K562 (cell line): Measurements from ENCODE around the gene TRIM69. TPM values are rescaled to one million over a fixed set of nuclear protein-coding genes. Genes with fewer than 3 reads are reported as not detected.

Source experiments
- CHD4 ChIP-seq: fragments of 200-600 bp; sonication (generic); IDR thresholded peaks from 3 replicates; pipeline ENCODE4 v1.6.1; 2012; ENCODE audit warnings: low read depth, mild to moderate bottlenecking, mixed read lengths, low read length, inconsistent platforms; ENCODE audit not compliant: insufficient read depth, insufficient replicate concordance, poor library complexity, severe bottlenecking
- CREBBP ChIP-seq: IDR thresholded peaks from one replicate; pipeline ENCODE4 v1.6.1; 2012; ENCODE audit warnings: low read depth, mild to moderate bottlenecking, control low read depth, inconsistent platforms, low read length
- FOXM1 ChIP-seq, 2 experiments: fragments of 450-650 bp in 1 of 2; sonication (generic) in 1 of 2; formaldehyde crosslinking in 1 of 2; IDR thresholded peaks; 2 replicates each; pipeline versions ENCODE4 v1.6.1 to v1.9.0; 2017 to 2022; ENCODE audit warnings: low read depth in 2 of 2, mild to moderate bottlenecking in 2 of 2, missing genetic modification reagents in 1 of 2, moderate library complexity in 1 of 2
- GTF3C2 ChIP-seq: IDR thresholded peaks from 3 replicates; pipeline ENCODE4 v1.6.1; 2011; ENCODE audit warnings: borderline replicate concordance, mild to moderate bottlenecking, moderate library complexity; ENCODE audit not compliant: insufficient read length; ENCODE audit errors: extremely low read depth
- HDGF ChIP-seq: fragments of 450-650 bp; IDR thresholded peaks from 2 replicates; pipeline ENCODE4 v1.6.1; 2016
- HIVEP1 ChIP-seq: fragments of 250-450 bp; sonication (Bioruptor Pico); IDR thresholded peaks from 2 replicates; pipeline ENCODE4 v1.4.0; 2020; ENCODE audit warnings: mild to moderate bottlenecking
- HMGXB4 ChIP-seq: sonication (generic); formaldehyde crosslinking; IDR thresholded peaks from 2 replicates; pipeline ENCODE4 v1.8.1; 2023; ENCODE audit warnings: mild to moderate bottlenecking, missing genetic modification reagents
- HNRNPK ChIP-seq: fragments of 200-400 bp; formaldehyde crosslinking; IDR thresholded peaks from one replicate; pipeline ENCODE4 v1.6.1; 2018; ENCODE audit warnings: mild to moderate bottlenecking, low read depth, low read length; ENCODE audit not compliant: poor library complexity, severe bottlenecking
- JUNB ChIP-seq: fragments of 450-650 bp; formaldehyde crosslinking; conservative IDR thresholded peaks from 2 replicates; pipeline ENCODE4 v1.4.0; 2020; ENCODE audit warnings: mild to moderate bottlenecking
- MTA3 ChIP-seq: fragments of 450-650 bp; formaldehyde crosslinking; IDR thresholded peaks from 2 replicates; pipeline ENCODE4 v1.6.1; 2017; ENCODE audit warnings: mild to moderate bottlenecking, borderline replicate concordance
- NCOR1 ChIP-seq: fragments of 450-650 bp; IDR thresholded peaks from 2 replicates; pipeline ENCODE4 v1.6.1; 2016; ENCODE audit warnings: mild to moderate bottlenecking, moderate library complexity
- PCBP1 ChIP-seq: fragments of 200-400 bp; formaldehyde crosslinking; IDR thresholded peaks from 2 replicates; pipeline ENCODE4 v1.6.1; 2018; ENCODE audit warnings: mild to moderate bottlenecking, low read depth, low read length; ENCODE audit not compliant: poor library complexity, severe bottlenecking
- PHF20 ChIP-seq: fragments of 450-650 bp; IDR thresholded peaks from 2 replicates; pipeline ENCODE4 v1.6.1; 2018; ENCODE audit not compliant: partially characterized antibody
- SNAPC5 ChIP-seq: fragments of 250-450 bp; sonication (Bioruptor Pico); IDR thresholded peaks from 2 replicates; pipeline ENCODE4 v1.8.0; 2021; ENCODE audit warnings: moderate library complexity, mild to moderate bottlenecking, inconsistent platforms
- TCF3 ChIP-seq: sonication (generic); formaldehyde crosslinking; IDR thresholded peaks from 2 replicates; pipeline ENCODE4 v1.4.0; 2020; ENCODE audit warnings: mild to moderate bottlenecking, missing genetic modification reagents
- ZBTB17 ChIP-seq: fragments of 450-650 bp; formaldehyde crosslinking; IDR thresholded peaks from 2 replicates; pipeline ENCODE4 v1.4.0; 2020; ENCODE audit warnings: mild to moderate bottlenecking
- ZKSCAN3 ChIP-seq: fragments of 250-450 bp; sonication (Bioruptor Pico); IDR thresholded peaks from 2 replicates; pipeline ENCODE4 v1.4.0; 2020
- ZNF165 ChIP-seq: fragments of 250-450 bp; sonication (Bioruptor Pico); IDR thresholded peaks from 2 replicates; pipeline ENCODE4 v1.4.0; 2020; ENCODE audit warnings: borderline replicate concordance
- ZNF239 ChIP-seq: fragments of 250-450 bp; sonication (Bioruptor Pico); IDR thresholded peaks from 2 replicates; pipeline ENCODE4 v1.4.0; 2020; ENCODE audit warnings: mild to moderate bottlenecking
- ZNF263 ChIP-seq: sonication (generic); formaldehyde crosslinking; IDR thresholded peaks from 2 replicates; pipeline ENCODE4 v1.8.0; 2022; ENCODE audit warnings: mild to moderate bottlenecking, missing genetic modification reagents, borderline replicate concordance
- ZNF764 ChIP-seq: fragments of 250-450 bp; sonication (Bioruptor Pico); IDR thresholded peaks from 2 replicates; pipeline ENCODE4 v1.4.0; 2020; ENCODE audit warnings: low read depth, mild to moderate bottlenecking, moderate library complexity
- polyA plus RNA-seq, 8 experiments: library from polyadenylated mRNA; depleted of rRNA in 4 of 8; stranded (reverse) in 5 of 8; unstranded in 3 of 8; fragments of >200 nt; fragmentation: Nextera tagmentation in 2 of 8; fragmentation: Illumina TruSeq in 1 of 8; extraction: Ambion mirVana in 2 of 8; extraction: Trizol in 1 of 8; gene quantifications; 2 replicates each; pipeline versions ENCODE4 v1.2.1 to v1.2.3, GENCODE V29; 2011 to 2014; ENCODE audit warnings: inconsistent platforms in 1 of 8, missing spikeins in 1 of 8
- total RNA-seq, 7 experiments: library from RNA; depleted of rRNA in 6 of 7; stranded (reverse); fragments of >200 nt in 6 of 7; fragmentation: Illumina TruSeq in 2 of 7; extraction: Trizol in 2 of 7; gene quantifications; 2 replicates each; pipeline versions ENCODE4 v1.2.1 to v1.2.3, GENCODE V29; 2011 to 2021; ENCODE audit warnings: low replicate concordance in 1 of 7
- TF ChIP-seq, protein P1 (sequence below): IDR thresholded peaks from 3 replicates; pipeline ENCODE4 v1.6.1; 2011; ENCODE audit warnings: borderline replicate concordance, mild to moderate bottlenecking; ENCODE audit not compliant: insufficient read length, insufficient read depth

The TRIM69 gene
- total and polyA plus RNA-seq, 9 of the 15 experiments (the other 6 are each of a cell fraction or from before 2014, with no cell fraction given) = 1.0 to 4.3 (median 2.3) TPM

GRCh38 chr15:44726568-44727484, 9.5 kb upstream of the TRIM69 start (continued):
- peak; percentile 72 for TF ChIP-seq ZBTB17 (CRISPR knock-in tag)
- TF ChIP-seq TCF3 (CRISPR knock-in tag) = peak; percentile 6; the same call in 1 of the 2 replicates
- TF ChIP-seq HDGF = no peak
- no peak for TF ChIP-seq ZKSCAN3 (CRISPR knock-in tag)
- no peak for TF ChIP-seq GTF3C2
- no peak for TF ChIP-seq CHD4
- no peak for TF ChIP-seq JUNB (CRISPR knock-in tag)
- no peak for TF ChIP-seq FOXM1 (IDR thresholded peaks at IDR 0.05; ENCODE audit: low read depth)
- TF ChIP-seq FOXM1 (CRISPR knock-in tag; IDR thresholded peaks at IDR 0.05; ENCODE audit: low read depth) = no peak
- TF ChIP-seq SNAPC5 (CRISPR knock-in tag) = peak; percentile 82
- TF ChIP-seq ZNF764 = 0 out of 2 replicates have a peak, but pooled peaks have one; percentile 36
- TF ChIP-seq ZNF263 = no peak
- peak; percentile 61; the same call in 1 of the 2 replicates for TF ChIP-seq MTA3
- TF ChIP-seq HNRNPK = no peak
- TF ChIP-seq, protein P1, sequence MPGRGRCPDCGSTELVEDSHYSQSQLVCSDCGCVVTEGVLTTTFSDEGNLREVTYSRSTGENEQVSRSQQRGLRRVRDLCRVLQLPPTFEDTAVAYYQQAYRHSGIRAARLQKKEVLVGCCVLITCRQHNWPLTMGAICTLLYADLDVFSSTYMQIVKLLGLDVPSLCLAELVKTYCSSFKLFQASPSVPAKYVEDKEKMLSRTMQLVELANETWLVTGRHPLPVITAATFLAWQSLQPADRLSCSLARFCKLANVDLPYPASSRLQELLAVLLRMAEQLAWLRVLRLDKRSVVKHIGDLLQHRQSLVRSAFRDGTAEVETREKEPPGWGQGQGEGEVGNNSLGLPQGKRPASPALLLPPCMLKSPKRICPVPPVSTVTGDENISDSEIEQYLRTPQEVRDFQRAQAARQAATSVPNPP = no peak
- no peak for TF ChIP-seq NCOR1
- no peak for TF ChIP-seq CREBBP
- TF ChIP-seq ZNF239 (CRISPR knock-in tag) = peak; percentile 3; the same call in 1 of the 2 replicates
- TF ChIP-seq HIVEP1 (CRISPR knock-in tag) = no peak
- no peak for TF ChIP-seq ZNF165 (CRISPR knock-in tag)
- no peak for TF ChIP-seq HMGXB4
- no peak for TF ChIP-seq PHF20
- no peak for TF ChIP-seq PCBP1
